Measurements from ENCODE around the gene LAMB1.

DNA sequence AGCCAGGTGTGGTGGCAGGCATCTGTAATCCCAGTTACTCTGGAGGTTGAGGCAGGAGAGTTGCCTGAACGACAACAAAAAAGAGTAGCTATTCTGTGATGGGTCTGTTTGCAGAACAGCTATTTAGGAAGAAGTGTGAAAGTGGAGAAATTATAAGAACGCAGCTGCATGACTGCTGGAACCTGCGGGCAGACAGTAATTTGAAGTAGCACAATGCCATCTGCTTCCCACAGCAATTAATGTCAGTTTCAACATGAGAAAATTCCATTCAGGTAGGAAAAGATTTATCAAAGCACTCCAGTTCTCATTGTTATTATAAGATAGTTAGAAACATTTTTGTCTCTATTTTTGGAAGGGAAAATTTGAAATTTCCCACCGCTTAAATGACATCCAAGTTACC lies 21.5 kb downstream of the LAMB1 start:
- no peak for TF ChIP-seq EZH2 (IDR thresholded peaks at IDR 0.05)
- TF ChIP-seq POLR2AphosphoS5 (IDR thresholded peaks at IDR 0.05; ENCODE audit: borderline replicate concordance, low read depth, low read length): no peak

Measured in SK-N-MC (cell line).